DOHH2 (cell line): ENCODE results near the gene CEP63.

Experiments
- H3F3A ChIP-seq: fragments of 200-600 bp; sonication (generic), shearing (Covaris generic); 2 replicates; pipeline ENCODE4 v1.6.0; 2016; ENCODE audit warnings: antibody characterized with exemption, mild to moderate bottlenecking; ENCODE audit not compliant: control insufficient read depth, insufficient read depth
- H3K27ac ChIP-seq: fragments of 200-600 bp; sonication (generic); 2 replicates; pipeline ENCODE4 v1.5.1; 2014; ENCODE audit warnings: low read depth, mild to moderate bottlenecking, low read length, moderate library complexity
- H3K27me3 ChIP-seq: fragments of 200-600 bp; sonication (generic); 2 replicates; pipeline ENCODE4 v1.6.1; 2014; ENCODE audit warnings: mild to moderate bottlenecking, low read length, mixed read lengths; ENCODE audit not compliant: control insufficient read depth
- H3K36me3 ChIP-seq: fragments of 200-600 bp; sonication (generic); 2 replicates; pipeline ENCODE4 v1.6.1; 2014; ENCODE audit warnings: mild to moderate bottlenecking, low read length, moderate library complexity, mixed read lengths; ENCODE audit not compliant: control insufficient read depth
- H3K4me1 ChIP-seq: fragments of 200-600 bp; sonication (generic); 2 replicates; pipeline ENCODE4 v1.6.1; 2014; ENCODE audit warnings: mild to moderate bottlenecking, low read length, mixed read lengths; ENCODE audit not compliant: control insufficient read depth
- H3K4me2 ChIP-seq: fragments of 200-600 bp; sonication (generic); 2 replicates; pipeline ENCODE4 v1.6.0; 2014; ENCODE audit warnings: mild to moderate bottlenecking, low read length, moderate library complexity
- H3K4me3 ChIP-seq: fragments of 200-600 bp; sonication (generic); 2 replicates; pipeline ENCODE4 v1.5.1; 2014; ENCODE audit warnings: mild to moderate bottlenecking, low read length, mixed read lengths
- H3K79me2 ChIP-seq: fragments of 200-600 bp; sonication (generic); 2 replicates; pipeline ENCODE4 v1.6.1; 2014; ENCODE audit warnings: mild to moderate bottlenecking, low read length, mixed read lengths; ENCODE audit not compliant: control insufficient read depth
- H3K9me2 ChIP-seq: fragments of 200-600 bp; sonication (generic); replicated peaks from 2 replicates; pipeline ENCODE4 v1.6.1; 2014; ENCODE audit warnings: mild to moderate bottlenecking, low read length, mixed read lengths; ENCODE audit not compliant: control insufficient read depth
- H3K9me3 ChIP-seq: fragments of 200-600 bp; sonication (generic); 2 replicates; pipeline ENCODE4 v1.6.1; 2014; ENCODE audit warnings: antibody characterized with exemption, low read length, mixed read lengths; ENCODE audit not compliant: control insufficient read depth, insufficient read depth
- H4K20me1 ChIP-seq: fragments of 200-600 bp; sonication (generic); 2 replicates; pipeline ENCODE4 v1.6.0; 2014; ENCODE audit warnings: low read depth, mild to moderate bottlenecking, antibody characterized with exemption, low read length, moderate library complexity; ENCODE audit not compliant: control insufficient read depth, insufficient read depth
- EZH2phosphoT487 ChIP-seq: fragments of 200-600 bp; sonication (generic); IDR thresholded peaks from 2 replicates; pipeline ENCODE4 v1.6.1; 2017; ENCODE audit warnings: borderline replicate concordance, mild to moderate bottlenecking, antibody characterized with exemption, low read length, moderate library complexity, mixed read lengths
- TF ChIP-seq, protein P1 (sequence below): fragments of 200-600 bp; sonication (generic); IDR thresholded peaks from one replicate; pipeline ENCODE4 v1.5.1; 2014; ENCODE audit warnings: antibody characterized with exemption, mild to moderate bottlenecking, low read depth, low read length; ENCODE audit not compliant: poor library complexity, severe bottlenecking

Gene CEP63

DNA sequence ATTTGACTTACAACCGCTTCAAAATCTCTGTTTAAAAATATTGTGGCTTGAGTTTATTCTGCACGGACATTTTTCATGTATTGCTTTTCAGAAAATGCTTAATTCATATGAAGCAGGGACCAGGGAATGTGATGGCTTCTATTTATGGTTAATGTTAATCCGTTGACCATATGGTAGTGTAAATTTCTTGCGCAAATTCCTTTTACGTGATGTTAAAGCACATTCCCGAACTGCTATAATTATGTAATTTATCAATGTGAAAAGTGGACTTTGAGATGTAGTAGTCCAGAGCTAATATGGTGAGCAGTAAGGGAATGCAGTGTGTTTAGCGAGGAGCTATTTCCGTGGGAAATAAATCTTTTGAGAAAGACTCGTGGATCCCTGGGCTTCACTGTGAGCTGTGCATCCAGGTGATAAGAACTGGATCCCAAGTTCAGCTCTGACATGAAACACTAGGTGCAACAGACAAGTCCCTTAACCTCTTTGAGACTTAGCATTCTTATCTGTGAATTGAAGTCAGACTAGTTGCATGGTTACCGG is 27.4 kb upstream of the CEP63 start:
- Histone ChIP-seq H3K9me2 (no peaks in the 10 kb centered on the region), H3K9me3 (no peaks in the 10 kb centered on the region), H3K4me1 (no peaks in the 10 kb centered on the region), H3K36me3 (no peaks in the 10 kb centered on the region), H3K79me2 (no peaks in the 10 kb centered on the region), H3K4me3 (no peak overlapping the region), H3K27me3 (peaks cover 23% of the 10 kb centered on the region), H3K4me2 (no peak overlapping the region), H4K20me1 (no peaks in the 10 kb centered on the region), H3K27ac (no peak overlapping the region), H3F3A (no peaks in the 10 kb centered on the region)
- TF ChIP-seq EZH2phosphoT487, result no peak
- TF ChIP-seq, protein P1, sequence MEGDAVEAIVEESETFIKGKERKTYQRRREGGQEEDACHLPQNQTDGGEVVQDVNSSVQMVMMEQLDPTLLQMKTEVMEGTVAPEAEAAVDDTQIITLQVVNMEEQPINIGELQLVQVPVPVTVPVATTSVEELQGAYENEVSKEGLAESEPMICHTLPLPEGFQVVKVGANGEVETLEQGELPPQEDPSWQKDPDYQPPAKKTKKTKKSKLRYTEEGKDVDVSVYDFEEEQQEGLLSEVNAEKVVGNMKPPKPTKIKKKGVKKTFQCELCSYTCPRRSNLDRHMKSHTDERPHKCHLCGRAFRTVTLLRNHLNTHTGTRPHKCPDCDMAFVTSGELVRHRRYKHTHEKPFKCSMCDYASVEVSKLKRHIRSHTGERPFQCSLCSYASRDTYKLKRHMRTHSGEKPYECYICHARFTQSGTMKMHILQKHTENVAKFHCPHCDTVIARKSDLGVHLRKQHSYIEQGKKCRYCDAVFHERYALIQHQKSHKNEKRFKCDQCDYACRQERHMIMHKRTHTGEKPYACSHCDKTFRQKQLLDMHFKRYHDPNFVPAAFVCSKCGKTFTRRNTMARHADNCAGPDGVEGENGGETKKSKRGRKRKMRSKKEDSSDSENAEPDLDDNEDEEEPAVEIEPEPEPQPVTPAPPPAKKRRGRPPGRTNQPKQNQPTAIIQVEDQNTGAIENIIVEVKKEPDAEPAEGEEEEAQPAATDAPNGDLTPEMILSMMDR, result no peak

DNA sequence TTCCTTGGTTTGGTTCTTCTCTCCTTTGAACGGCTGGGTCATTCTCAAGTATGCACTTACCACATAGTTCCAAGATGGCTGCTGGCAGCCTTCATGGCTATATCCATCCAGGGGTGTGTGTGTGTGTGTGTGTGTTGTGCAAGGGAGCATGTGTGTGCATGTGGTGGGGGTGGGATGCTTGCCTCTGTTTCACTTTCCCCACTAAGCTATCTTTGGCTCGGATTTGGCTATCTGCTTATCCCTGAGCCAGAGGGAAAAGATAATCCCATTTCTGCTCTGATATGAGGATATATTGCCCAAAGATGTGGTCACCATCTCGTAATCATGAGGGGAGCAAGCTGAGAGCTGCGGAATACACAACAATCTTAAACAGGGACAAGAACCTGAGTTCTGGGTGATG is 26.3 kb upstream of the CEP63 start:
- Histone ChIP-seq H3K27me3 (peaks cover 14% of the 10 kb centered on the region), H3K36me3 (no peaks in the 10 kb centered on the region), H3K9me3 (no peaks in the 10 kb centered on the region), H3K27ac (no peak overlapping the region), H3K79me2 (no peaks in the 10 kb centered on the region), H4K20me1 (no peaks in the 10 kb centered on the region), H3K4me3 (no peak overlapping the region), H3K9me2 (no peaks in the 10 kb centered on the region), H3K4me2 (no peak overlapping the region), H3F3A (no peaks in the 10 kb centered on the region), H3K4me1 (no peaks in the 10 kb centered on the region)
- TF ChIP-seq, protein P1, result no peak
- no peak for TF ChIP-seq EZH2phosphoT487

DNA sequence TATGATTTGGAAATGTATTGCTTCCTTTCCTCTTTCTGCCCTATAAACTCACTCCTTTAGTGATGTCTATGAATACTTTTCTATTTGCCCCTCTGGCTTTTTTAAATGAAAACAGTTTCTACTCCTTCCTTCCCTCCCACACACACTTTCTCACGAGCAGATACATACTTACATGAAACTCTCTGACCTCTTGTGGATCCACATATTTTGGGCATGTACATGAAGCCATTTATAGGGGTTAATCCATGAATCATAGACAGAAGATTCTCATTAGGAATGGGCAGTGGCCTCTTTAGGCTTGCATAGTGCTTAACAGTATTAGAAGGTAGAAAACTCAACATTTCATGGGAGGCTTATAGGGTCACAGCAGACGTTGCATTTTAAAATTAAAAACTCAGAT is 24.9 kb upstream of the CEP63 start:
- TF ChIP-seq EZH2phosphoT487, result no peak
- TF ChIP-seq, protein P1, result no peak
- Histone ChIP-seq H3K36me3 (no peaks in the 10 kb centered on the region), H3K79me2 (no peaks in the 10 kb centered on the region), H3K4me1 (no peaks in the 10 kb centered on the region), H3K9me3 (no peaks in the 10 kb centered on the region), H3K4me3 (no peak overlapping the region), H3K9me2 (no peaks in the 10 kb centered on the region), H3K4me2 (no peak overlapping the region), H3K27me3 (peaks cover 11% of the 10 kb centered on the region), H4K20me1 (no peaks in the 10 kb centered on the region), H3K27ac (no peak overlapping the region), H3F3A (no peaks in the 10 kb centered on the region)
